ENCODE data around the gene TTBK1. TPM values are rescaled to one million over a fixed set of nuclear protein-coding genes. Genes with fewer than 3 reads are reported as not detected.
"Not testable (repeated sequence)": the region's sequence is repeated elsewhere in the genome, so short reads cannot be mapped to it uniquely, and the experiment has no call there.

TTBK1 gene
- polyA plus RNA-seq, 1 of the 3 experiments (the other 2 are of a cell fraction), result 0.94 TPM

- Histone ChIP-seq H3K4me2 (no peak overlapping the region), H3K9ac (no peak overlapping the region), H2AFZ (ENCODE audit: low read depth) (no peak overlapping the region), H3K9me3 (no peaks in the 10 kb centered on the region), H3K27ac (ENCODE audit: low read depth in 2 of 2, low read length in 1 of 2) (no peak overlapping the region), H3K36me3 (replicated peaks in 1 of 2; ENCODE audit: control insufficient read depth in 1 of 2, insufficient read depth in 2 of 2, low read length in 1 of 2) (no peaks in the 10 kb centered on the region), H3K27me3 (ENCODE audit: insufficient read depth) (peaks cover 6% of the 10 kb centered on the region; the same call in 1 of the 2 replicates), H3K4me3 (ENCODE audit: low read depth in 2 of 2, low read length in 1 of 2) (no peak overlapping the region), H3K79me2 (ENCODE audit: insufficient read depth) (no peaks in the 10 kb centered on the region), H3K4me1 (ENCODE audit: control insufficient read depth in 1 of 2, insufficient read depth in 2 of 2, low read depth in 1 of 2, low read length in 1 of 2) (peaks cover 0 to 10% of the 10 kb centered on the region in 2 experiments; a peak in 1 of 4 replicates), H3F3A (replicated peaks; ENCODE audit: insufficient read depth) (no peaks in the 10 kb centered on the region), H4K20me1 (ENCODE audit: insufficient read depth) (no peaks in the 10 kb centered on the region), H3K9me2 (no peaks in the 10 kb centered on the region)
- no peak for TF ChIP-seq EP300 (IDR thresholded peaks at IDR 0.05; ENCODE audit: borderline replicate concordance in 1 of 2, low read depth in 1 of 2, low read length in 1 of 2)
- no peak for TF ChIP-seq NRF1 (IDR thresholded peaks at IDR 0.05; ENCODE audit: low read depth, low read length)
- no peak for TF ChIP-seq NFIC (IDR thresholded peaks at IDR 0.05; ENCODE audit: borderline replicate concordance)
- no peak for TF ChIP-seq USF2 (IDR thresholded peaks at IDR 0.05; ENCODE audit: borderline replicate concordance, low read depth, low read length)
- TF ChIP-seq TCF12 (IDR thresholded peaks at IDR 0.05), result no peak
- TF ChIP-seq CHD2 (IDR thresholded peaks at IDR 0.05; ENCODE audit: low read length, partially characterized antibody), result no peak
- no peak for TF ChIP-seq ZBTB33 (IDR thresholded peaks at IDR 0.05; ENCODE audit: borderline replicate concordance, low read depth)
- DNase-seq, result no peak
- WGBS (ENCODE audit: low lambda C conversion rate), result 76% methylated on average over 12 of the region's 15 CpGs
- ChIA-PET CTCF (interaction anchor here (1.2 to 2.6 kb wide), 2 partner anchors 12 to 16 kb away, joined by 4 to 9 read pairs; no protein-coding TSS in a partner anchor), POLR2A (no interaction called here)
Observed at GRCh38 chr6:43301081-43301870, 58.0 kb downstream of the TTBK1 start.

GRCh38 chr6:43302126-43302525 lies 58.8 kb downstream of the TTBK1 start:
- WGBS (ENCODE audit: low lambda C conversion rate), result 84% methylated on average over 8 of the region's 19 CpGs
- TF ChIP-seq POLR2AphosphoS5 (IDR thresholded peaks at IDR 0.05; ENCODE audit: low read depth, low read length), result no peak
- Histone ChIP-seq H3F3A (replicated peaks; ENCODE audit: insufficient read depth) (no peaks in the 10 kb centered on the region), H2AFZ (ENCODE audit: low read depth) (no peak overlapping the region), H3K27ac (ENCODE audit: low read depth in 2 of 2, low read length in 1 of 2) (no peak overlapping the region), H3K4me3 (ENCODE audit: low read depth in 2 of 2, low read length in 1 of 2) (no peak overlapping the region), H3K9me2 (no peaks in the 10 kb centered on the region), H4K20me1 (ENCODE audit: insufficient read depth) (no peaks in the 10 kb centered on the region), H3K4me1 (ENCODE audit: control insufficient read depth in 1 of 2, insufficient read depth in 2 of 2, low read depth in 1 of 2, low read length in 1 of 2) (peaks cover 0 to 10% of the 10 kb centered on the region in 2 experiments; a peak in 1 of 4 replicates), H3K79me2 (ENCODE audit: insufficient read depth) (no peaks in the 10 kb centered on the region), H3K4me2 (no peak overlapping the region), H3K9me3 (no peaks in the 10 kb centered on the region), H3K9ac (no peak overlapping the region), H3K36me3 (replicated peaks in 1 of 2; ENCODE audit: control insufficient read depth in 1 of 2, insufficient read depth in 2 of 2, low read length in 1 of 2) (no peaks in the 10 kb centered on the region), H3K27me3 (ENCODE audit: insufficient read depth) (peaks cover under 1% of the 10 kb centered on the region; the same call in 1 of the 2 replicates)
- DNase-seq, result no peak
- ChIA-PET POLR2A (no interaction called here), CTCF (no interaction called here)

GRCh38 chr6:43303006-43303405 lies 59.7 kb downstream of the TTBK1 start:
- H3K9me2 ChIP-seq; H3K36me3 ChIP-seq (replicated peaks in 1 of 2; ENCODE audit: control insufficient read depth in 1 of 2, insufficient read depth in 2 of 2, low read length in 1 of 2); H3K4me2 ChIP-seq; H3K9ac ChIP-seq; H4K20me1 ChIP-seq (ENCODE audit: insufficient read depth); POLR2A ChIA-PET; H3K9me3 ChIP-seq; H3F3A ChIP-seq (replicated peaks; ENCODE audit: insufficient read depth); H3K27me3 ChIP-seq (ENCODE audit: insufficient read depth); DNase-seq; H2AFZ ChIP-seq (ENCODE audit: low read depth); H3K79me2 ChIP-seq (ENCODE audit: insufficient read depth); H3K4me3 ChIP-seq (ENCODE audit: low read depth in 2 of 2, low read length in 1 of 2); H3K27ac ChIP-seq (ENCODE audit: low read depth in 2 of 2, low read length in 1 of 2): not testable (repeated sequence)
- H3K4me1 ChIP-seq (ENCODE audit: control insufficient read depth in 1 of 2, insufficient read depth in 2 of 2, low read depth in 1 of 2, low read length in 1 of 2), result peaks cover 0 to 10% of the 10 kb centered on the region in 2 experiments; a peak in 1 of 4 replicates
- CTCF ChIA-PET, result interaction anchor here (0.7 kb wide), 1 partner anchor 32 kb away, joined by 3 read pairs; no protein-coding TSS in a partner anchor
- 83% methylated on average over 11 of the region's 11 CpGs for WGBS (ENCODE audit: low lambda C conversion rate)
